NCI-H2196 (cell line): Measurements from ENCODE around the gene LCN12.

Experiments
- DNase-seq: peaks from one replicate; lab custom pipeline; 2025; ENCODE audit not compliant: unreplicated experiment; lab: John Stamatoyannopoulos, UW

The LCN12 gene, protein sequence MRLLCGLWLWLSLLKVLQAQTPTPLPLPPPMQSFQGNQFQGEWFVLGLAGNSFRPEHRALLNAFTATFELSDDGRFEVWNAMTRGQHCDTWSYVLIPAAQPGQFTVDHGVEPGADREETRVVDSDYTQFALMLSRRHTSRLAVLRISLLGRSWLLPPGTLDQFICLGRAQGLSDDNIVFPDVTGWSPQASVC

DNA sequence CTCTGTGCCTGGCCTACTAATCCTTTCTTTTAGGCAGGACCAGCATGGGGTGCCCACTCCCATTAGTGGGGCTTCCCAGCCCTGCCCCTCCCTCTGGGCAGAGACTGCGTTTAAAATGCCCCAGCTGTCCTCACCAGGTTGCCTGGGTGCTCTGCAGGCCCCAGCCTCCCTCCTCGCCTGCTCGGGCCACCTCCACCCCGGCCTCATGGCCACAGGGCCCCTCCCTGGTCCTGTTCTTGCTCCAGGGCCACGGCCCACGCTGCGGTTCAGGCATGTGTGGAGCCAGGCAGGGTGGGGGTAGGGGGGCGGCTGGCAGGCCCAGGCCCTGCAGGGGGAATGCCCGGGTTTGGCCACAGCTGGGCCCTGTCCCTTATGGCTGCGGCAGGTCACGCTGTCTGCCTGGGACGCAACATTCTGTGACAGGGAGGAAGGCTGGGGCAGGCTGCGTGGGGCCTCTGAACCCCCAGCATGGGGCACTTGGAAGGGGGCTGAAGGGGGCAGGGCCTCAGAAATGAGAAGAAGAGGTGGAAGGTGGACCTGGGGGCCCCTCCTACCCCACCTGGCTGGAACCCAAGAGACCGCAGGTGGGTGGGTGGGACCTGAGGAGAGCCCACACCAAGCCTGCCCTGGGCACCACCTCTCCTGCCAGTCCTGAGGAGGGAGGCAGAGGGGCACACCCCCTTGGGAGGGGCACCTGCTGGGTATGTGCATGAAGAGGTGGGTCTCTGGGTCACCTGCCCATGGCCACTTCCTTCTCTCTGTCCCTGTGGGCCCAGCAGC lies at the start of gene LCN12:
Gene LCN12 (plus strand): TSS at position 733 of the 780 bp plus-strand sequence. CDS start 55 bp downstream, outside the sequence.
- peak; percentile 17 for DNase-seq

- DNase-seq: no peak
Measured at GRCh38 chr9:136903041-136903554, 49.0 kb upstream of the LCN12 start.

GRCh38 chr9:136906266-136906665 lies 45.8 kb upstream of the LCN12 start:
- no peak for DNase-seq

DNA sequence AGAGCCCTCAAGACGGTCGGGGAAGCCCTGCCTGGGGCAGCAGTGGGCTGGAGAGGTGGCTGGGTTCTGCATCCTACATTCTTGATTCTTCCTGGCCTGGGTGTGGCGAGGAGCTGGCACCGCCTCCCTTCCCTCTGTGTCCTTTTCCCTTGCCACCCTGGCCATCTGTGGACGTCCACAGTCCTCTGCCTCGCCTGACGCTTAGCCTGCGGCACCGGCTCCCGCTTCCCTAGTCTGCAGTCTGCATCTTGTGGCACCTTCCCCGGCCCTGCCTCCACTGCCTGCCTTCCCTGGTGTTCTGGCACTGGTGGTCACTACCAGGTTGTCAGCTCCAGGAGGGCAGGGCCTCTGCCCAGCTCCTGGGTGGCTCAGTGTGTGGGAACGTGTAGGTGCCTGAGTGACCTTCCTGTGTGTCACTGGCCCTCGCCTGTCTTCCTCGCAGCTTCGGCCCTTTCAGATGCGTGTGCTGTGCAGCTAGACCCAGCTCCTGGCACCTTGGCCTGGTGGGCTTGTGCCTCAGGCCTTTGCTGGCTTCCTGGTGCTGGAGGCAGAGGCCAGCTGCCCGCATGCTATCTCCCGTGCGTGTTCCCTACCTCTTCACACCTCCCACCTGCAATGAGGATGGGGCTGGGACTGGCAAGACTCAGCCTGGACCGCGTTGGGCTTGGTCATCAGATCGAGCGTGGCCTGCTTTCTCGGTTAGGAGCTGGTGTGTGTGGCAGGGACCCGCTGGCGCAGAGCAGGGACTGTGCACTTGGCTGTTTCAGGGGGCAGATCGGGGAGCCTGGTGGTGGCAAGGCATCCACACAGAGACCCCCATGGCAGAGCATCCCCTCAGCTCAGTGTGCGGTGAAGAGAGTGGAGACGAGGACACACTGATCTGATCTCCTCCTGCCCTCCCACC lies 44.8 kb upstream of the LCN12 start:
- no peak for DNase-seq

DNA sequence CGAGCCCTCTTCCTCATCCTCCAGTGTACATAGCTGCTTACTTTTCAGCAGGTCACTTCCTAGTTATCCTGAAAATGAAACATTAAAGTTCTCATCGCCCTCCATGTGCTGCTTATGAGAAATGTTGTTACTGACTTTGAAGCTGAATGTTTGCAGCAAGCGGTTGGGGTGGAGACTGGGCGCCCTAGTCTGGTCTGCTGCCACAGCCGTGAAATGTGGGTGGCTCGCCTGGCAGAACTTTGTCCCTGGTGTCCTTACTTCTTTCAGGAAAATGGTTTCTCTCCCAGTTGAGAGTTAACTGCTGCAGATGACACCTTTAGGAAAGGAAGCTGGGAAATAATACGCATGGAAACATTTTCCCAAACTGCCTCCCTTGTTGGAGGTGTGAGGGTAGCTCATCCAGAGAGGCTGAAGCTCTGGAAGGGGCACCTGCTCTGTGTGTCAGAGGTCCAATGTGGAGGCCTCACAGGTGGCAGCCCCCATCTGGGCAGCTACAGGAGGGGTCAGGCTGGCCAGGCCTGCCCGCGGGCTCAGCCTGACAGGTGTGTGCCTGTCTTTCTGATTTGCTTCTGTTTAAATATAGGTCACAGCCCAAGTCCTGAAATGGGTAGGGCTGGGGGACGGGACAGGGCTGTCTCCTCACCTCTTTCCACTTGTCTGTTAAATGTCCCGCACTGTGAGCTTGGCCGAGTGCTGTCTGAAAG lies 41.7 kb upstream of the LCN12 start:
- no peak for DNase-seq

DNA sequence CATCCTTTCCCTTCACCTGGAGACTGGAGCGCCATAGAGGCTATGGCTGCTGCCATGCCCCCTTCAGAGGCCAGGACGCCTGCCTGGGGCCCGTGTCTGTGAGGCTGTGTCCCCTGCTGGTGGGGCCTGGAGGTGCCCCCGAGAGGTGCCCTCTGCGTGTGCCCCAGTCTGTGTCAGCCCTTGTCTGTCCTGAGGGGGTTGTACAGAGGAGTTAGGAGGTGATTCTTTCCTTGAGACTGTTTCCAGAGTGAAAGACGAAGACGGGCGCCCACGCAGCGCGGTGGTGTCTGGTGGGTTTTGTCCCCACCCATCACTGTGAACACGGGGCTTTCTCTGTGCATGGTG lies 41.2 kb upstream of the LCN12 start:
- DNase-seq: no peak

- no peak for DNase-seq
Measured at GRCh38 chr9:136913701-136914438, 38.2 kb upstream of the LCN12 start.

DNA sequence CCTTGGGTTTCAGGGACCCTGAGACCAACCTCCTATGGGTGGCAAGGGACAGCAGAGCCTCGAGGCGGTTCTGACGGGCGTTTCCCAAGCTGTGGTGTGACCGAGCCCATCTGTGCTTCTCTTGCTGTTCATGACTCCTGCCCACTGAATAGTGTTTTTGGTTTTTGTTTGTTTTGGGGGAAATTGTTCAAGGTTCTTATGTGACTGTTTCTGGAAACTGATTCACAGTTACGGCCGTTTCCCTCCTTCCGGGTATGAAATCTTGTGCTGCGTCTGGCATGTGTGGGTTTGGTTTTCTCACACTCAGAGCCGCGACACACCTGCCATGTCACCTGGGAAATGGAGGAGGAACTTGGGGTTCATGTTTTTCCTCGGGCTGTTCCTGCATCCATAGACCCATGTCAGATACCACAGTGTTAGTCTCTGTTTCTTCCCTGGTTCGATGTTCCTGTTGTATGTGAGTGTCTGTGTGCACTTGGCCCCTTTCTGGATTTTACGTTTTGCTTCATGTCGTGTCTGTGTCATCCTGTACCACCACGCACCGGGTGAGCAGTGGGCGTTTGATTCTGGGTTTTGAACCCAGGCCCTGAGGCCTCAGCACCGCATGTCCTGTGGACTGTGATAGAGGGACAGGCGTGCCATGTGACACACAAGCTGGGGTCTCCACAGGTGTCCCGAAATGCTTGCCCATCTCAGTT lies 36.3 kb upstream of the LCN12 start:
- DNase-seq: no peak

- no peak for DNase-seq
Measured at GRCh38 chr9:136916330-136917184, 35.5 kb upstream of the LCN12 start.

DNA sequence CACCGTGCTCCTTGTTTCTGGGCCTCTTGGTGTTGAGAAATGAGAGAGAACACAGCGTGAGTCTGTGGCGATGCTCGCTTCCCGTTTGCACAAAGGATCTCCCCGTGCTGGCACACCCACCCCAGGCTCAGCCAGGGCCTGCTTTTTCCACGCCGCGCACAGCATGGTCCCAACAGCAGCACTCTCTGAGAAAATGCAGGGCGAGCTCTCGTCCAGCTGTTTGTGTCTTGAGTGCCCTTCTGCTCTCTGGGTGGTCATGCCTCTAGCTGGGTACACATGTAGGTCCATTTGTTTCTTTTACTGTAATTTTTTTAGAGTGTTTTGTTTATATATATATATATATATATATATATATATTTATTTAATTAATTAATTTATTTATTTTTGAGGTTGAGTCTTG lies 34.2 kb upstream of the LCN12 start:
- no peak for DNase-seq

DNA sequence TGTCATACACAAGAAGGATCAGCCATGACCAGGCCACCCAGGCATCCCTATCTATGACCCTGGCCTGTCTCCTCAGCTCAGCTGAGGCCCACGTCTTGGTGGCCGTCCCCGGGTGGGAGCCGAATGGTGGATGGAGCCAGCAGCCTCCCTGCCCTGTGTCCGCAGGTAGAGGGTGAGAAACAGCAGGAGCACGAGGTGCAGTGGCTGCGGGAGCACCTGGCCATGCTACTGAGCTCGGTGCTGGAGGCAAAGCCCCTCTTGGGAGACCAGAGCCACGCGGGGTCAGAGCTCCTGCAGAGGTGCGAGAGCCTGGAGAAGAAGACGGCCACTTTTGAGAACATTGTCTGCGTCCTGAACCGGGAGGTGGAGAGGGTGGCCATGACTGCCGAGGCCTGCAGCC lies 32.0 kb upstream of the LCN12 start:
- DNase-seq: no peak

- no peak for DNase-seq
Measured at GRCh38 chr9:136920734-136921231, 31.3 kb upstream of the LCN12 start.

DNA sequence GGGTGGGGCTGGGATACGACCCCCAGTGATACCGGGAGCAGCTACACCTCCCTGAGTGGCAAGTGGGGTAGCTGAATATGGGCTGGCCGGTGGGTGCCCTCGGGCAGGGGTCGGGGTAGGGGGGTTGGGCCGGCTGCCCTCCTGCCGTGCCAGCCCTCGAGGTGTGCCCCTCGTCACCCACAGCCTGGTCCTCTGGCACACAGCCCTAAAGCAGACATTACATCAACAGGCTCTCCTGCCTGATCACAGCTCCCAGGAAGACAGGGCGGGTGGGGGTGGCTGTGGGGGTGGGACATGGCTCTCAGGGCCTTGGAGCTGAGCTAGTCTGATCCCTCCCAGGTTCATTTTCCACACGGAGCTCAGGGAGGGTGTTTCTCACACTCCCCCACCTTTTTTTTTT lies 30.8 kb upstream of the LCN12 start:
- no peak for DNase-seq

- no peak for DNase-seq
Measured at GRCh38 chr9:136921718-136922117, 30.4 kb upstream of the LCN12 start.

DNA sequence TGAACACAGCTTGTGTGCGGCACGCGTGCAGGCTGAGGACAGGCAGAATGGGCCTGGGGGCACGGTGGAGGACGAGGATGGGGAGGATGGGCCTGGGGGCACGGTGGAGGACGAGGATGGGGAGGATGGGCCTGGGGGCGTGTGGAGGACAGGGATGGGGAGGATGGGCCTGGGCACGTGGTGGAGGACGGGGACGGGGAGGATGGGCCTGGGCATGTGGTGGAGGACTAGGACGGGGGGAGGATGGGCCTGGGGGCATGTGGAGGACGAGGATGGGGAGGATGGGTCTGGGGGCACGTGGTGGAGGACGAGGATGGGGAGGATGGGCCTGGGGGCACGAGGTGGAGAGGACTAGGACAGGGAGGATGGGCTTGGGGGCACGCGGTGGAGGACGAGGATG lies 29.5 kb upstream of the LCN12 start:
- no peak for DNase-seq

GRCh38 chr9:136923881-136924280 lies 28.2 kb upstream of the LCN12 start:
- DNase-seq: no peak

GRCh38 chr9:136925414-136926153 lies 26.5 kb upstream of the LCN12 start:
- DNase-seq: no peak

- no peak for DNase-seq
Measured at GRCh38 chr9:136926154-136926704, 25.8 kb upstream of the LCN12 start.
